NCI-H146 (cell line): ENCODE measurements around the gene TMEM260.
A peak's percentile ranks its signal among the peaks of the same experiment; 100 is the strongest.

ENCODE experiments used
- DNase-seq: peaks from one replicate; lab custom pipeline; 2025; lab: John Stamatoyannopoulos, UW

The TMEM260 gene

DNA sequence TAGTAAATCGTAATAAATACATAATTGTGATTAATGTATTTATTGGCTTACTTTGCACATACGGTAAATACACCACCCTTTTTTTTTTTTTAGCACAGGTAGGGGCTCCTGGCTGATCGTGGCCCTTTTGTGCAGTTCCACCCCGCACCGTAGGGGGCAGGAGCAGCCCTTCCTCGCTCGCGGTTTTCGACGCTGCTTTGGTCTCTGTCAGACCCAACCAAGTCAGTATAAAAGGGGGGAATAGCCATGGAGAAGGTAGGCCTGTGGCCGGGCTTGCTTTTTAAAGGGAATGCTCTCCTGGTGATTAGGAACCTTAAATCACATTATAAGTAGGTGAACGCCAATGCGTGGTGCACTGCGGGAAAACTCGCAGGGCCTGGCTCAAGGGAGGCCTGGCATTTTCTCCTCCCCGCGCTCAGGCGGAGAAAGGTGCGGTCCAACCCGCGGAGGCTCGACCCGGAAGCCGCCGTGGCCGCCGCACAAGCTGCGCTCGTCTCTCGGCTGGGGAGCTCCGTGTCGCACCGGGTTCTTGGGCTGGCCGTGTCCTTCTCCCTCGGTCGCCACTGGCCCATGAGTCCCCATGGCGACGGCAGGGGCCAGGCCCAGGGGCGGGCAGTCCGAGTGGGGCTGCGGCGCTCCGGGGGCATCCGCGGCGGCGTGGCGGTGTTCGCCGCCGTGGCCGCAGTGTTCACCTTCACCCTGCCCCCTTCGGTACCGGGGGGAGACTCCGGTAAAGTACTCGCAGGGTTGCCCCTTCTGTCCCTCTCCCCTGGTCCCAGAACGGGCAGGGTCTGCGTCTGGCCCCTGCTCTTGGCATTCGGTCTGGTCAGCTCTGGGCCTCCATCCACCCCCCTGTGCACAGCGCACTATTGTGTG lies at the start of gene TMEM260:
Gene TMEM260, plus strand, starts transcription at position 454 of the 876 bp plus-strand sequence. Its CDS starts 117 bp downstream, at position 571.
- peak; percentile 85 for DNase-seq

- DNase-seq = peak; percentile 15
These were observed 47.1 kb upstream of the TMEM260 start for GRCh38 chr14:56532546-56532945.

- DNase-seq = no peak
These were observed 44.9 kb upstream of the TMEM260 start for GRCh38 chr14:56534656-56535055.

GRCh38 chr14:56539862-56540261 lies 39.7 kb upstream of the TMEM260 start:
- DNase-seq = no peak

- peak; percentile 18 for DNase-seq
These were observed 36.2 kb upstream of the TMEM260 start for GRCh38 chr14:56543436-56543835.

- DNase-seq = no peak
These were observed 29.9 kb upstream of the TMEM260 start for GRCh38 chr14:56549721-56550120.

DNA sequence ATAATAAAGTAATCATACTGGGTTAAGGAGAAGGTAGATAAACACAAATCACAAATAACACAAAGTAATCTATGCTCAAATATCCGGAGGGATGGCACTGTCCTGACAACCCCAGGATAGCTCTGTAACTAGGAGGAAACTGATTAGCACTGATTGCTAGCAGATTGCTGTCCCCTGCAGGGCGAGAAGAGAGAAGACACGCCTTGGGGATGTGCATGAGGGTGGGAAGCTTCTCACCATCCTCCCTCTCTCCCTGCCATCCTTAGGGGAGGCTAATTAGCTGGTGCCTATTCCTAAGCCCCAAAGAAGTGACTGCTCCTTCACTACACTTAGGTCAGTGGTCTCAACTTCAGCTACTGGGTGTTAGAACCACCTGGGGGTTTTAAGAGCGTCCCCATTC lies 27.0 kb upstream of the TMEM260 start:
- peak; percentile 47 for DNase-seq

DNA sequence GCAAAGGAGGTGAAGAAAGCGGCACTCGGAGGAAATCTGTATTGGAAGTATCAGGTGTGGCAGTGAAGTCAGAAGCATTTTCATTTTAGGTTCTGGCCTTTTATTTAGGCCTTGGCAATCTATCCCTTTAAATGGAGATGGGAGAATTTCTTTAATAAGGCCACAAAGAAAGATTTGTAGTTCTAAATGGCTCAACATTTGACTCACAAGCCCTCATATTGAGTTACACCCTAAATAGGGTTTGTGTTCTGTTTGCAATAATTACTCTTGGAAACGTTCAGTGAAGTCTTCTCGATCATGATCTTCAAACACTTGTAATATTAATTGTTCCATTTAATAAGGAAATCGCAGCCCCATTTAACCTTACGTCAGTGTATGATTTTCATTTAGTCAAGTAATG lies 25.3 kb upstream of the TMEM260 start:
- no peak for DNase-seq

GRCh38 chr14:56555921-56556570 lies 23.6 kb upstream of the TMEM260 start:
- DNase-seq = peak; percentile 59

GRCh38 chr14:56559182-56559581 lies 20.4 kb upstream of the TMEM260 start:
- DNase-seq = no peak

DNA sequence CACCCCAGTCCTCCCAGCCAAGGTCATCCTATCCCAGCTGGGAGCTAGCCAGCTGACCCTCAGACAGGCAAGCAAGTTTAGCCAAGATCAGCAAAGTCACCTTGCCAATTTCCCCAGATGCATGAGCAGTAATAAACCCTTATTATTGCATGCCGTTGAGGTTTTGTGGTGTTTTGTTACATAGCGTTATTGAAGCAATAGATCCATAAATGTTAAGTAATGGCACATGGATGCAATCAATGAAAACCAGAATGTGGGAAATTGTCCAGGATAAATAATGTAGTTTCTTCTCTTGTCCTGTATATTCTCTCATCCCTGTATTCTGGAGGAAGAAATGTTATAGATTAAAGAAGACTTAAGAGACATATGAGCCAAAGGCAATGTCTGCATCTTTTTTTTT lies 18.0 kb upstream of the TMEM260 start:
- no peak for DNase-seq

- DNase-seq = no peak
These were observed 16.7 kb upstream of the TMEM260 start for GRCh38 chr14:56562883-56563282.

DNA sequence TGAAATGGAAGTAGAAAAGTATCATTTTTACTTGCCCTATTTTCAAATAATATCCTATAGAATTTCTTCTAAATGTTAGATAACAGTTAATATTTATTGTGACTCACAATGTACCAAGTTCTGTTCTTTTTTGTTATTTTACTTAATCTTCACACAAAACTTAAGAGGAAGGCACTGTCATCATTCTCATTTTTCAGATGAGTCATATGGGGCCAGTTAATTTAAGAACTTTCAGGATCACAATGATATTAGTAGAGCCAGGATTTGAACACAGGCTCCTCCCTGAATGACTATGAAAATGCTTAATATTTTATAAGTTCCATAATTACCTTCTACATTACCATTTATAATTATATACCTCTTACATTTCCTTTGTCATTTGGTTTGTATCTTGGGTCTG lies 10.4 kb upstream of the TMEM260 start:
- no peak for DNase-seq

- DNase-seq = no peak
These were observed 9.3 kb upstream of the TMEM260 start for GRCh38 chr14:56570295-56570694.

DNA sequence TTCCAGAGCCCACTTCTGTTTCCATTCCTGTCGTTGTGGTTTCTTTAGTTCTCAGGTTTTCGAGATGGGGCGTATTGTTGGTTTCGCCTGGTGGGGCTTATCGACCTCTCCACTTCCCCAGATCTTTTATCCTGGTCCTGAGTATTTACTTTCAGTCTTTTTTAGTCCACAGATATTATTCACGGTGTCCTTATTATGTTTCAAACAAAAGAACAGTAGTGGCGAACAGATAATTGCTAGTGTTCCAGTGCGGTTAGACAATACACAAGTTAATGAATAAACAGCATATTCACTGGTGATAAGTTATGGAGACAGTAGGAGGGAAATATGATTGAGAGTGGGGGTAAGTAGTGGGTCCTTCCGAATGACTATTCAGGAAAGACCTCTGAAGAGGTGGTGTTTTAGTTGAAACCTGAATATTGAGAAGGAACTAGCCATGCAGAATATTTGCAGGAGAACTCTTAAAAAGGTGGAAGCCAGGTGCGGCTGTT lies 668 bp downstream of the TMEM260 start:
- DNase-seq = peak; percentile 68

- DNase-seq = no peak
These were observed 1.6 kb downstream of the TMEM260 start for GRCh38 chr14:56581041-56581727.

DNA sequence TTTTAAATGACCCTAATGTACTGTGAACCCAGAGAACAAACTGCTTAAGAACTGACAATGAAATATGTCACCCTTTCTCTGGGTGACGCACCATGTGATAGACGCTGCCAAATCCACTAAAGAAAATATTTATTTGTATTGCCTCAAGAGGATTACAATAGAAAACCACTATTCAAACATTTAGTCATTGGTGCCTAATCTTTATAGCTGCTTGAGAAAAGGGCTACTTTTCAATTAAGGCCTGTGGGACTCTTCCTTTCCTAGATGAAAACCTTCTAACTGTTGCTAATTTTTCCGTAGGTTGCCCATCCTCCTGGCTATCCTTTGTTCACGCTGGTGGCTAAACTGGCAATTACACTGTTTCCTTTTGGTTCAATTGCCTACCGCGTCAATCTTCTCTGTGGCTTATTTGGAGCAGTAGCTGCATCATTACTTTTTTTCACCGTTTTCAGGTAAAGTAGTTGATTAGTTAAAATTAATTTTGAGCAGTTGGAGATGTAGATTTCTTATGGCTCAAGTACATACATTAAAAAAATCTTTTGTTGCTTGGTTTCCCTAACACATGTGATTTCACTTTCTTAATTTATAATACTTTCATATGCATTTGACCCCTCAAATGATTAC lies 6.0 kb downstream of the TMEM260 start:
- peak; percentile 21 for DNase-seq

- DNase-seq = no peak
These were observed 8.1 kb downstream of the TMEM260 start for GRCh38 chr14:56587701-56588100.

DNA sequence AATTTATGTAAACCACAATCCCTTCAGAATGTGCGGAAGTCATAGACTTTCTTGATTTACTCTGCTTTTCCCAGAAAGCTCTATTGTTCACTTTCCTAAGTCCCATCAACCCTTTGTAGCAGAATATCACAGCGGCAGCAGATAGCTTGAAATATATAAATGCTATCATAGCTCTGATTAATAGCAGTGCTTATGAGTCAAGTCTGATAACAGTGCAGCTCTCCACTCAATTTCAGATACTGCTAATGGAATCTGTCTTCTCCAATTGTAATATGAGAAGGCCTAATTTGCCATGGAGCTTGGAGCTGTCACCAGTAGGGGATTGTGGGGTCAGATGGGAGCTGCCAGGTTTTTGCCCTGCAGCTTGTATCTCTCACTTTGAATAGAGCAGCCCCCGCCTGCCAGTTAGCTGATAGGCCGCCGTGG lies 10.9 kb downstream of the TMEM260 start:
- DNase-seq = peak; percentile 85

DNA sequence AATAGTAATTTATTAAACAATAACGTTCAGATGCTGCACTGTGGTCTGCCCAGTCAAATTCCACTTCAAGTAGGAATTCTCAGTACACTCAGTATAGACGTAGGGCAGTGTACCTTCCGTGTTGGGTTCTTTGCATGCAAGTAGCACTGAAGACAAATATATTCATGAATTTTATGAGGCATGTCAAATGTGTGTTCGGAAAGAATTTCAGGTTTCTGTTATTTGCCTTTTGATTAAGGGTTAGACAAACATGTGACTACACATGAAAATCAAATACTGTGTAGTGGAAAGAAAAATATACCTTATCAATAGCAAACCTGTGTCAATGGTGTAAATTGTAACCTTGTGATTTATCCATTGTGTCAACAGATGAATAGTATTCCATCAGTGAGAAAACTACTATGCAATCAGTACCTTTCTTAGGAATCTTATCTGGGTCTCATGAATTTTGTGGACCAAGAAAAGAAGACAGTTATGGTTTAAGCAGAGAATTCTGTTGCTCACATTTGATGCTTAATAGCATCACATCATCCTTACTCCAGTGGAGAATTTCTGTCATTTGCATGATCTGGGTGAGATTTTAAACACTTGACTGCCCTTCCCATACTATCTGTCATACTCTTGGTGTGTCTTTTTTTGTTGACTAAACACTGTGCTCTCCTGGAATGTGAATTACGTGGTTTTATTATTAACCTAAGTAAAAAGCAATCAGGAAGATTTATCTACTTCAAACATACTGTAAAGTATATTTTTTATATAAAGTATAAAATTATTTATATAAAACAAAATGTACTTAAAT lies 13.3 kb downstream of the TMEM260 start:
- DNase-seq = no peak

- DNase-seq = no peak
These were observed 14.8 kb downstream of the TMEM260 start for GRCh38 chr14:56594428-56594827.
